GM18868 (cell line): Measurements from ENCODE around the gene ZFPM1.
"Not testable (repeated sequence)": the region's sequence is repeated elsewhere in the genome, so short reads cannot be mapped to it uniquely, and the experiment has no call there.

Source experiments
- ATAC-seq: cut with Tn5 transposase; IDR thresholded peaks from one replicate; pipeline ENCODE4 v1.9.1; 2021; ENCODE audit warnings: mild to moderate bottlenecking, moderate library complexity; ENCODE audit not compliant: unreplicated experiment

Gene ZFPM1

DNA sequence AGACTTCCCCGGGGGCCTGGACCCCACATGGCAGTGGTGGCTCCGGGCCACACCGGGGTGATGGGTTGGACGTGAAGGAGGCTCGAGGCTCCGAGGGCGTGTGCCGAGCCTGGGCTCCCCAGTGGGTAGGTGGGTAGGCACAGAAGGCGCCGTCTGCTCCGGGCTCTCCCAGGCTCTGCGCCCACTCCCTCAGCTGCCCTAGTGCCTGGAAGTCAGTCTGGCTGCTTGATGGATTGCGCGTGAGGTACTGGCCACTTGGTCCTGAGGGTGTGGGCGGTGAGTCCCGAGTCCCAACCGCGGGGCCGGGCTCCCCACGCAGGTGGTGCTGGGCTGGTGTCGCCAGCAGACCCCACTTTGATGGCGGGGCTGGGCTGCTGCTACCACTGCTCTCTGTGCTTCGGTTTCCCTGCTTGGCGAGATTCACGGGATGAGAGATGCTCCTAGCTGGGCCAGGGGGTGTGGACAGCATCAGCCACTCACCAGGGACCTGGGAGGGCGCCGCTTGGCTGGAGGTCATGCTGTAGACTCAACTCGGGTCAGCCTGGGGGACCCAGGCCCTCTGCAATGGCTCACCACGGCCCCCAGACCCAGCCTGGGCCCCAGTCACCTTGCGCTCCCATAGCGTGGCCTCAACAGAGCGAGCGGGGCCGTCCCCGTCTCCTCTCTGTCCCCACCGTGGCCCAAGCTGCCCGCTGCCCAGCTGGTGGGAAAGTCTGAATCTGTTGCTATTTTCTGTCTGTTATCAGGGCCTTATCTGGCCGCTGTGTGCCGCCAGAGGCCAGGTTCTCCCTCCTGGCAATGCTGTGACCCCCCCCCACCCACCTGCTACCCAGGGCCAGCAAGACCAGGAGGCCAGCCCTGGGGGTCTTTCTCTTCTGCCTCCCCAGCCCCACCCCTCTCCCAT lies 26.1 kb downstream of the ZFPM1 start:
- ATAC-seq, result no peak

DNA sequence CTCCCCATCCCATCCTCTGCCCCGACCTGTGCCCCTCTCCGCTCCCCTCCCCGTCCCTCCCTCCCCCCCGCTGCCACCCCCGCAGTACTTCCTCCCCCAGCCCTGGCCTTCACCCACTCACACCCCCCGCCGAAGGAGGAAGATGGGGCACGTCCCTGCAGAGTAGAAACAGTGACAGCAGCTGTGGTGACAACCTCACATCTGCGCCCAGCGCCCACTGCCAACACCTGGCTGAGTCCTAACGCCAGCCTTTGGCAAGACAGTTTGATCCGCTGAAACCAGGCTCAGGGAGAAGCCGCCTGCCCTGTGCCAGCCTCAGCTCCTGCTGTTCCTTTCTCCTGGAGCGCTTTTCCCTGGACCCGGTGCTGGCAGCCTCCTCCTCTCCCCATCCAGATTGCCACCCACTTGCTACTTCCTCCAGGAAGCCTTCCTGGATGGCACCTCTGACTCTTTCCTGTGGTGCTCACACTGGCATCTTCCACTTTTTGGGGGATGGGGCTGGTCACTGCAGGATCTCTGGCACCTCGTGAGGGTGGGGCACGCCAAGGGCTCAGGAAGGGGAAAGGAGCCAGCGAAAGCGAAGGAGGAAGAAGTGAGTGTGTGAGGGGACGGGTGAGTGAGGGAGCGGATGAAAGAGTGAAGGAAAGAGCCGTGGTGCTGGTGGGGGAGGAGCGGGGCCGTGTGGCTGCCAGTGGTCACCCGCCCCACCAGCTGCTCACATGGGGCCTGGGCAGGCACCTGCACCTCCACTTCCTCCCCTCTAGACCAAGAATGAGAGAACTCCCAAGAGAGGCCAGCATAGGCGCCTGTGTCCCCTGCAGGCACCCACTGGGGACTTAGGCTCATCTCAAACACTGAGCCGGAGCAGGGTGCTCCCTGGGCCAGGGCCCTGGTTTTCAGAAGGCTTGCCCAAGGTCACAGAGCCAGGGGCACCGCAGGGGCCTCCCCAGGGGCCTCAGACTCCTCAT lies 27.0 kb downstream of the ZFPM1 start:
- no peak for ATAC-seq

DNA sequence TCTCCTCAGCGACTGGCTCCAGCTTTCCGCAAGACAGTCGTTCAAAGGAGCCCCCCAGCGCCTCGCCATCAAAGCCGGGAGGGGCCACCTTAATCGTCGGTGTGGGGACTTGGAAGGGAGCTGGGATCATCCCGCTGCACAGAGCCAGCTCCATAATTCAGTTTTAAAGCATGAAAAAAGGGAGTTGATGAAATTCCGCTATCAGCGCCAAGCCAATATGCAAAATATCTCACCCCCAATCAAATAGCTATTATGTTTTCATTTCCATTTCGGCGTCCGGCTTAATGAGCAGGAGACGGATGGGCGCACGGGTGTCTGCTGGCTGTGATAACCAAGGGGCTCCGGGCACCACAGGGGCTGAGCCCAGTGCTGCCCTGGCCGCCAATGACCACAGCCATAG lies 27.7 kb downstream of the ZFPM1 start:
- no peak for ATAC-seq

DNA sequence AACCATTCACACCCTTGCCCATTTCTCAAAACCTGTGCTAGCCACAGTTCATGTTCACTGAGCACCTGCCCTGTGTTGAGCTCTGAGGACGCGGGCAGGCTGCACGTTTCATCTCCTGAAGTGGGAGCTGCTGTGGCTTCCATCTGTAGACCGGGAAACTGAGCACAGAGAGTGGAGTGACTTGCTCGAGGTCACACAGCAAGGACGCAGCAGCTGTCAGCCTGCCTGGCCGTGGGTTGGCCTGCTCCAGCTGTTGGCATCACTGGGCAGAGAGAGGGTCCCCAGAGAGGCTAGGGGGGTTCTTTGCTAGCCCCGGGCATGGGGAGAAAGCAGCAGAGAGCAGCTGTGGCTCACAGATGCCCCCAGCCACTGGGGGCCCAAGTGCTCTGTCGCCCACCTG lies 28.8 kb downstream of the ZFPM1 start:
- no peak for ATAC-seq

DNA sequence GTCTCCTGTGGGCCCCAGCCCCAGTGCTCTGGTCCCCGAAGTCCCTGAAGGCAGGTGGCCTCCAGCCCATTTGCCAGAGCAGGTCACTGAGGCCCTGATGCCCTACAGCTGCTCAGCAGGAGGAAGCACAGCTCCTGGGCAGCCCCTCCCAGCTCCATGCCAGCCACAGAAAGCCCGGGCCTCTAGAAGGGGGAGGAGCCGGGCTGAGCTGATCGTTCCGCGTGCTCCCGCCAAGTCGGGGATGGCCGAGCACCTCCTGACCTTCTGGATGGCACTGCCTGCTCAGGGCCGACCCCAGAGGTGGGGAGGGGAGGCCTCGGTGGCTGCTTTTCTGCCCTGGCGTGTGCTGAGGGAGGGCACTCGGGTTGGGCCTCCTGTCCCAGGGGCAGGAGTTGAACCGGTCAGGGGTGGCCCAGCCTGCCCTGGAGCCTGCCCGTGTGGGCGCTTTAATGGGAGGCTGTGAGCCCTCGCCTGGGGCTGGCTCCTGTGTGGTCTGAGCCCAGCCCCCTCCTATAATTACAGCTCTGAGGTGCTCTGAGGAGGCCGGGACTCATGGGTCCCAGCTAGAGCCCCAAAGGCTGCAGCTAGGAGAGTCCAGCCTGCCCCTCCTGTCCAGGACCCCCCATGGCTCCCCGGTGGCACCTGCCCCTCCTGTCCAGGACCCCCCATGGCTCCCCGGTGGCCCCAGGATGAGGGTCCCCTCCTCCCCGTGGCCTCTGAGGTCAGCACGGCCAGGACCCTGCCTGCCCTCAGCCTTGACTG lies 29.7 kb downstream of the ZFPM1 start:
- ATAC-seq, result no peak

DNA sequence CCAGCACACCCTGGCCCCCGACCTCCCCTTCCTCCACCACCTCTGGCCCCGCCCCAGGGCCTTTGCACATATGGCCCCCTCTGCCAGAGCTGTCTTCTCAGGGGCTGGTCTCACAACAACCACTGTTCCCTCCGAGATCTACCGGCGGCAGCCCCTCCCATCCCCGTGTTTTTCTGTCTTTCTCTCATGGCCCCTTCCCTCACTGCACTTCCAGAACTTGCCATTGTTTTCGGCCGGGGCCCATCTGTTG lies 30.2 kb downstream of the ZFPM1 start:
- ATAC-seq, result no peak

DNA sequence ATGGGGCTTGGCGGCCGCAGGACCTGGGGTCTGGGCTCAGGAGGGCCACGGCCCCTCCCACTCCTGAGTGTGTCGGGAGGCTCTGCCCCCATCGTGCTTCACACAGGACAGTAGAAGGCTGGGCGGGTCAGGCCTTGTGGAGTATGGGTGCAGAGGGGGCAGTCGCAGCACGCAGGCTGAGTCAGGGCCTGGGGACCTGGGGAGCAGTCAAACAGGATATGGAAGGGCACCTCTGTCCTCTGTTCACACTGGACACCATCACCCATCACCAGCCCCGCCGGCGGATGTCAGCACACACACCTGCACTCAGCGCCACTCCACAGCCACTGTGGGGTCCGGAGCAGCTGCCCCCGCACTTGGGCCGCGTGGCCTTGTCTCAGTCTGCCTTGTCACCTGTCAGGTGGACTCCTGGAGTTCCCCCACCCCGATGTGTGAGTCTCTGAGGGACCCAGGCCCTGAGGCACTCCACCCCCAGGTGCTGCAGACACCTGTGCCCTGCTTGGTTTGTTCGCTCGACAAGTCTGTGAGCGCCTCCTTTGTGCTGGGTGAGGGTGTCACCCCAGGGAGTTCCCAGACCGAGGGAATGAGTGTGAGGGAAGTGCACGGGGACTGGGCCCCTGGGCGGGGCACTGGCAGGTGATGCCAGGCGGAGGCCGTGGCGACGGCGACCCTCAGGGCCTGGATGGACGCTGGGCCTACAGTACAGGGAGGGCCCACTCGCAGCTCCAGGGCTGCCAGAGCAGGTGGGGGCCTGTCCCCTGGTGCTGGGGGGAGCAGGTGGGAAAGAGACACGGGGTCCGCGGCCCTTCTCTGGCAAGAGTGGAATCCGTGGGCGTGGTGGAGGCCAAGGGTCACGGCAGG lies 31.7 kb downstream of the ZFPM1 start:
- ATAC-seq, result no peak

DNA sequence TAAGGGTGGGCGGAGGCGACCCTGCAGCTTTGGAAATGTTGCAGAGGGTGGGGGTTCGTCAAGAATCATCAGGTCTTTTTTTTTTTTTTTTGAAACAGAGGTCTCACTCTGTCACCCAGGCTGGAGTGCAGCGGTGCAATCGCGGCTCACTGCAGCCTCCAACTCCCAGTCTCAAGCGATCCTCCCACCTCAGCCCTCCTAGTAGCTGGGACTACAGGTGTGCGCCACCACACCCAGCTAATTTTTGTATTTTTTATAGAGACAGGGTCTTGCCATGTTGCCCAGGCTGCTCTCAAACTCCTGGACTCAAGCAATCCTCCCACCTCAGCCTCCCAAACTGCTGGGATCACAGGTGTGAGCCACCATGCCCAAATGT lies 32.3 kb downstream of the ZFPM1 start:
- ATAC-seq, result not testable (repeated sequence)

DNA sequence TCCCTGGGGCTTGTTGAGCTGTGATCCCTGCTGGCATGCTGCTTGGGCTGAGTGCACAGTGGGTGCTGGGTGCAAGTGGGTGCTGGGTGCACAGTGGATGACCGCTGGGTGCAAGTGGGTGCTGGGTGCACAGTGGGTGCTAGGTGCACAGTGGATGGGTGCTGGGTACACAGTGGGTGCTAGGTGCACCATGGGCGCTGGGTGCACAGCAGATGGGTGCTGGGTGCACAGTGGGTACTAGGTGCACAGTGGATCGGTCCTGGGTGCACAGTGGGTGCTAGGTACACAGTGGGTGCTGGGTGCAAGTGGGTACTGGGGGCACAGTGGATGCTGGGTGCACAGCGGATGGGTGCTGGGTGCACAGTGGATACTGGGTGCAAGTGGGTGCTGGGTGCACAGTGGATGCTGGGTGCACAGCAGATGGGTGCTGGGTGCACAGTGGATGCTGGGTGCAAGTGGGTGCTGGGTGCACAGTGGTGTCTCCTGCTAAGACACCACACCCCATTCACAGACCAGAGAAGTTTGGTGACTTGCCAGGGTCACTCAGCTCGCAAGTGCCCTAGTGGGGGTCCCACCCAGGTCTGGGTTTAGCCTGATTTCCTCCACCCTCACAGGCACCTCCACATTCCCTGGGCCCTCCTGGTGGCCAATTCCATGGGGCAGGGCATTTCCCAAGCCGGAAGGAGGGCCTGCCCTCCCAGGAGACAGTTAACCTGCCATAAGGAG lies 33.5 kb downstream of the ZFPM1 start:
- ATAC-seq, result no peak

DNA sequence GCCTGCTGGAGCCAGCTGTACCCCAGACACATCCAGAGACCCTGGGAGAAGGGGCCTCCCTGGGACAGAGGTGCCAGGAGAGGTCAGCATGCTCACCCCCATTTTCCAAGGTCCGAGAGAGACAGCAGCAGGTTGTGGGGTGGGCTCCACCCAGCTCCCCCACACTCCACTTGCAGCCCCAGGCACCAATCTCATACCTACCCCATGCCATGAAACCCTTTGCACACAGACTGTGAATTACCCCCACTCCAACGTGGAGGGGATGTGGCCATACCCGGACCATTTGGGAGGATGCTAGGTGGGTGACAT lies 34.0 kb downstream of the ZFPM1 start:
- ATAC-seq, result no peak

DNA sequence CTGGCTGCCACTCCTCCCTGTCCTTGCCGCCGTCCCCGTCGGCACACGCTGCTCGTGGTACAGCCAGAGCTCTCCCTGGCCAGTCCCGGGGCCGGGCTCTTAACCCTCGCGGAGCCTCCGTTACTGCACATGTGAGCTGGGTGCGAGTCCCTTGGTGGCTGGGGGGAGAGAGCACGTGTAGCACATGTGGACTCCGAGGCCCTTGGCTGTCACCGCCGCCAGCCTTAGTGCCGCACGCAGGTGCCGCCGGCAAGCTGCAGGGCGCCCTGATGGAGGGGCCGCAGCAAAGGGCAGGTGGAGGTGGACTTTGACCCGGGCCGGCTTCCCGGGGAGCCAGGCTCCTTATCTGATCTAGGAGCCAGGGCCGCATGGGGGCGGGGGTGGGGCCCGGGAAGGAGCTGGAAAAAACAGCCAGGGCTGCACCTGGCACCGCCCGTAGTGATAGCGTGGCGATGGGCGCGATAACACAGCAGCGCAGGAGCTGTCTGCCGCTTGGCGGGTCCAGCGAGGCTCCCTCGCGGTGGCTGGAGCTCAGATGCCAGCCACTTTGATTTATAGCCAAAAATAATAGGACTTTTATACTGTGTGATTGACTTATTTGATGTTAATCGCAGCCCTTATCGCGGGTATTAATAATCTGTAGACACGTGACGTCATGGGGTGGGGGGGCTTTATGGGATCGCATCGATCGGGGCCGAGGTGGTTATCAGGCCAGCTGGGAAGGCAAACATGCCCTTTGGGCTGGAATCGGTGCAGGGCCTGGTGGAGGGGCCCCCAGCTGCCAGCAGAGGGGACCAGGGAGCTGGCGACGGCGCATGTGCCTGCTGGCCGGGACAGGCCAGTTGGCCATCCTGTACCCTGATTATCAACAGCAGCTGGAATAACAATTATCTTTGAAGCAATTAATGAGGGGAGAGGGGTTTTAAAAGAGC lies 35.1 kb downstream of the ZFPM1 start:
- no peak for ATAC-seq

DNA sequence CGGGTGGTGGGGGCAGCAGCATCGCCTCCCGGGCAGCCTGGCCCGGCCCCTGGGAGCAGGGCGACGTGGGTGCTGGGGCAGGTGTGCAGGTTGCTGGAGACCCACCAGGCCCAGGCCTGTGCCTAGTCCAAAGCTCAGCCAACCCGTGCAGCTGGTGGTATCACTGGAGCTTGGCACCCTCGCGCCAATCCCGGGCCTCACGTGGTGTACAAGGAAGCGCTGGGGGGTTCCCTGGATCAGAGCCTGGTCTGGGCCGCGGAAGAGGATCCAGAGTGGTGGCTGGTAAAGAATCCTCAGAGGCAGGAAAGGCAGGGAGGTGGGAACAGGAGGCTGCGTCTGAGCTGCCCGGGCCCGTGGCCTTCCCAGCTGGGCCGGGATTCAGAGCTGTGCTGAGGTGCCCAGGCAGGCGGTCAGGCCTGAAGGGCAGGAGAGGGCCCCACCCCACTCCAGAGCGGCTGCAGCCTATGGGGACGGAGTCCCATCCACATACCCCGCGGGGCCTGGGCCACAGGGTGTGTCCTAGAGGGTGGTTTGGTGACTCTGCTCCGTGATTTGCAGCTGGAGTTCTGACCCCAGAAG lies 36.2 kb downstream of the ZFPM1 start:
- no peak for ATAC-seq

DNA sequence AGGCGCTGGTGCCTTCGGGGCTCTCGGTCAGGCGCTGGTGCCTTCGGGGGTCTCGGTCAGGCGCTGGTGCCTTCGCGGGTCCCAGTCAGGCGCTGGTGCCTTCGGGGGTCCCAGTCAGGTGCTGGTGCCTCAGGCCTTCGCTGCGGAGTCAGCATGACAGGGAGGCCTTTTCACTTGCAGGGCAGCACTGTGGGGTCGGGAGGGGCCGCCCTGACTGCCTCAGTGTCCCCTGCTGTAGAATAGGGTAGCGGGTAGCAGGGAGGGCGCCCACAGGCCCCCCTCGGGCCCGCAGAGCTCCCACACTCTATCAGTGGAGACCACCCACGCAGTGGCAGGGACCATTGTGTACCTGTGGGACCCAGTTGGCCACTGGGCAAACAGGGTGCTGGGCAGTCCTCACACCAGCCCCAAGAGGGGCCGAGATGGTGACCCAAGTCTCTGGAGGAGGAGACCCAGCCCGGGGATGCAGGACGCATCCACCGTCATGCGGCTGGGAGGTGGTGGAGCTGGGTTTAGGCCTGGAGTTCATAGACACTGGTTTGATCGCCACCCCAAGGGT lies 38.0 kb downstream of the ZFPM1 start:
- ATAC-seq, result no peak

DNA sequence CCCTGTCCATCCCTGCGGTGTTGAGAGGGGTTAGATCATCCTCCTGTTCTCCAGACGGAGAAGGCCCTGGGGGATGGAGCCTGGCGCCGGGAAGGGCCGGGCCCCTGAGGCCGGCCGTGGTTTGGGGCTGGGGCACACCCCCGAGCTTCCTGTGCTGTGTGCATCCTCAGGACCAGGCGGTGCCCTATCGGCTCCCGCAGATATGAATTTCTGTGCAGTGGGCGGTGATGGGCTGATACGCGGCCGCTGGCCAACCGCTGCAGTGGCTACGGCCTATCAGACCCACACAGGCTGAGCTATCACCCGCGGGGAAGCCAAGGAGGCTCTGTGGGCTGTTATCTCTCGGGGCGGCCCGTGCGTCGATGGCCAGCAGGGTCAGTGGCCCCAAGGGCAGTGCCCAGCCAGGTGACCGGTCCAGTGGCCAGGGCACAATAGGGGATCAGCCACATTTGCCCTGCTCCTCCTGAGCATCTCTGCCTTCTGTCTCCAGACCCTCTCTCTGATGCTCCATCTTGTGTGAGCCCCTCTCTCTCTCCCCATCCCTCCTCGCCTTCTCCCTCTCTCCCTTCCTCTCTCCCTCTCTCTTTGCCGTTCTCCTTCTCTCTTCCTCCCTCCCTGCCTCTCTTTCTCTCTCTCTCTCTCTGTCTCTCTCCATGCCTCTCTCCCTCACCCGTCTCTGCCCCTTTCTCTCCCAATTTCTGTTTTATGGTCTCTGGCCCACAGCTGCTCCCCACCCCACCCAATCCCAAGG lies 38.7 kb downstream of the ZFPM1 start:
- ATAC-seq, result no peak

DNA sequence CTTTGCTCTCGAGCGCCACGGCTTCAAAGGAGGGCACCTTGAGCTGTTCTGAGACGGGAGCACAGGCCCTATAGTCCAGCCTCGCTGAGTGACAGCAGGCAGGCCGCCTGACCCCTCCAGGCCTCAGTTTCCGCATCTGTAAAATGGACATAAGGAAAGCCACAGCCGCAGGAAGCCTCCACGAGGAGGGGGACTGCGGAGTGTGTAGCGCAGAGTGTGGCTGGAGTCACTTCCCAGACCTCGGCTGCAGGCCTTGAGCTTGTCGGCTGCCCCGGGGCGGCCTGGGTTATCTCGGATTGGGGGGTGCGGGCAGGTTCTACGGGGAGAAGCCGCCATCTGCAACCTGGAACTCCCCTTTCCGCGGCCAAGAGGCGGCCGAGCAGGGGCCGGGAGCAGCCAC lies 40.8 kb downstream of the ZFPM1 start:
- no peak for ATAC-seq

DNA sequence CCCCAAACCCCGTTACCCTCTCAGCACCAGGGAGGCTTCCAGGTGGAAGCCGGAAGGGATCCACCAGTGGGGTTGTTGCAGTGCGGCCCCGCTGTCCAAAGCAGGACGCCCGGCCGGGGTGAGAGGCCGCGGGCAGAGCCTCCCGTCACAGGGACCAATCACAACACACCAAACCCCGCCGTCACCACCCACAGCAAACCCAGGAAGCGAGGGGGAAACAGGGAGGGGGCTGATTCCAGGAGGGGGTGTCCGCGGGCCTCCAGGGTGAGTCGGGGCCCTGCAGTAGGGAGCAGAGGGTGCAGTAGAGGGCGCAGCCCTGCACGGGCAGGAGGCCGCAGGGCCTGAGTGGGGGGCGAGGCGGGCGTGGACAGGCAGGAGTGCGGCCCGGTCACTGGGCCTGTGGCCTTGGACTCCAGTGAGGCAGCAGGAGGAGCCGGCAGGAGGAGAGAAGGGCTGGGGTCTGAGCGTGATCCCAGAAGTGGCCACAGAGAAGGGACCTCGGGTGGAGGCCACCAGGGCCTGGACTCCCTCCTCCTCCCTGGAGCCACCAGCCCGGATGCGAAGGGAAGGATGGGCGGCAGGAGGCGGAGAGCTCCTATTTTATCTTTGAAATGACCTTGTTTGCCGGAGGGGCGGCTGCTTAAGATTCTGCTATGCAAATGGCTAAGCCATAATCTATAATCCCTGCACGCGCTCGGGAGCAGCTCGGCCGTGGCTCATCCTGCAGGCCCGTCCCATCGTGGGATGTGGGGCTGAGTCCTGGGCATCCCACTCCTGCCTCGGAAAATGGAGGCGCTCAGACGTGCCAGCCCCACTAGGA lies 41.5 kb downstream of the ZFPM1 start:
- ATAC-seq, result no peak
